Measurements from ENCODE around the gene EAPP. TPM values are rescaled to one million over a fixed set of nuclear protein-coding genes. Genes with fewer than 3 reads are reported as not detected.
"Not testable (repeated sequence)": the region's sequence is repeated elsewhere in the genome, so short reads cannot be mapped to it uniquely, and the experiment has no call there.

Gene EAPP
- total and polyA plus RNA-seq, 2 experiments from 2014 or later: 25.0 to 53.6 TPM

DNA sequence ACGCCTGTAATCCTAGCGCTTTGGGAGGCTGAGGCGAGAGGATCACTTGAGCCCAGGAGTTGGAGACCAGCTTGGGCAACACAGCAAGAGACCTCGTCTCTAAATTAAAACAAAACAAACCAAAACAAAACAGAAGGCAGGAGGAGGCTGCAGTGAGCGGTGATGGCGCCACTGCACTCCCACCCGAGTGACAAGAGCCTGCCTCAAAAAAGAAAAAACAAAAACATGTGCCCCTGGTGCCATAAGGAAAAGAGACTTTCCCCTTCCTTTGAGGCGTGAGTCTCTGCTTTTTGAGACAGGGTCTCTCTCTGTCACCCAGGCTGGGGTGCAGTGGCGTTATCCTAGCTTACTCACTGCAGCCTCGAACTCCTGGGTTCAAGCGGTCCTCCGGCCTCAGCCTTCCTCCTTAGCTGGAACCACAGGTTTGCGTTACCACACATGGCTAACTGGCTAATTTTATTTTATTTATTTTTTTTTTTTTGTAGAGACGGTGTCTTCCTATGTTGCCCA is 9.0 kb upstream of the EAPP start:
- no peak for ATAC-seq
- no peaks in the 10 kb centered on the region for H3K27me3 ChIP-seq (ENCODE audit: insufficient read depth)
- no peak overlapping the region for H3K4me3 Mint-ChIP-seq

DNA sequence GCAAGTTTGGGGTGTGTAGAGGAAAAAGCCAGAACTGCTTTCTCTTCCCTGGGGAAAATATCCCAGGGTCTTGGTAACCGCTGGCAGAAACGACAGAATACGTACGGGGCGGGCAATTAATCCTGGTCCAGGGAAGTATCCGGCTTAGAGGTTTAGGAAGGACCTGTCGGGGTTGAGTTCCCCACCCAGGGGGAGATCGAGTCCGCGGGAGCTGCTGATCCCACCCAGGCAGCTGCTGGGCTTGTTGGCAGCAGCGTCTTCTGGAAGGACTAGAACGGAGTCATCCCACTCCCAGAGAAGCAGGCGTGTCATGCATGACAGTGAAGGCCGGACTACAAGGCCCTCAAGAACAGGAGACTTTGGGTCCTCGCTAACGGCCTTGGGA is 7.6 kb upstream of the EAPP start:
- H3K36me3 Mint-ChIP-seq (ENCODE audit: low read depth); H4K20me1 ChIP-seq (replicated peaks; ENCODE audit: insufficient read depth); H3K4me2 ChIP-seq; H3K79me2 ChIP-seq (replicated peaks; ENCODE audit: insufficient read depth); H3K4me3 ChIP-seq; H3K9me2 ChIP-seq (ENCODE audit: insufficient read depth); H3K4me1 ChIP-seq (ENCODE audit: insufficient read depth); H3K9me3 Mint-ChIP-seq; H3K27me3 Mint-ChIP-seq (ENCODE audit: insufficient read depth, low read depth, poor library complexity); H3K27ac Mint-ChIP-seq; H3F3A ChIP-seq (replicated peaks; ENCODE audit: low read depth); H3K36me3 ChIP-seq (ENCODE audit: insufficient read depth); H2AFZ ChIP-seq; DNase-seq (ENCODE audit: low spot score); H3K27me3 ChIP-seq (ENCODE audit: insufficient read depth); H3K27ac ChIP-seq (ENCODE audit: low read depth); H3K4me3 Mint-ChIP-seq; H3K4me1 Mint-ChIP-seq: not testable (repeated sequence)
- peak; percentile 70 for ATAC-seq

More for the DNA sequence above, 9.0 kb upstream of the EAPP start:
- H4K20me1 ChIP-seq (replicated peaks; ENCODE audit: insufficient read depth): no peaks in the 10 kb centered on the region
- Mint-ChIP-seq H3K4me1 (no peaks in the 10 kb centered on the region), H3K27ac (no peak overlapping the region), H3K36me3 (ENCODE audit: low read depth) (no peaks in the 10 kb centered on the region), H3K9me3 (no peaks in the 10 kb centered on the region; the same call in 2 of the 3 replicates), H3K27me3 (ENCODE audit: insufficient read depth, low read depth, poor library complexity) (peaks cover 5% of the 10 kb centered on the region)
- no peak overlapping the region for H3K4me2 ChIP-seq
- no peaks in the 10 kb centered on the region for H3K9me2 ChIP-seq (ENCODE audit: insufficient read depth)
- no peak for DNase-seq (ENCODE audit: low spot score)
- no peak overlapping the region for H2AFZ ChIP-seq
- no peaks in the 10 kb centered on the region for H3K79me2 ChIP-seq (replicated peaks; ENCODE audit: insufficient read depth)
- no peak overlapping the region for H3K27ac ChIP-seq (ENCODE audit: low read depth)
- H3F3A ChIP-seq (replicated peaks; ENCODE audit: low read depth): 0 out of 2 replicates have a peak, but pooled peaks cover 3% of the 10 kb centered on the region
- no peaks in the 10 kb centered on the region for H3K4me1 ChIP-seq (ENCODE audit: insufficient read depth)
- H3K36me3 ChIP-seq (ENCODE audit: insufficient read depth): no peaks in the 10 kb centered on the region
- H3K4me3 ChIP-seq: no peak overlapping the region
- TF ChIP-seq ZNF331 (CRISPR knock-in tag; IDR thresholded peaks at IDR 0.05; ENCODE audit: low read depth): no peak
- TF ChIP-seq JUNB (IDR thresholded peaks at IDR 0.05; ENCODE audit: unreplicated experiment): no peak
- TF ChIP-seq, protein P1, sequence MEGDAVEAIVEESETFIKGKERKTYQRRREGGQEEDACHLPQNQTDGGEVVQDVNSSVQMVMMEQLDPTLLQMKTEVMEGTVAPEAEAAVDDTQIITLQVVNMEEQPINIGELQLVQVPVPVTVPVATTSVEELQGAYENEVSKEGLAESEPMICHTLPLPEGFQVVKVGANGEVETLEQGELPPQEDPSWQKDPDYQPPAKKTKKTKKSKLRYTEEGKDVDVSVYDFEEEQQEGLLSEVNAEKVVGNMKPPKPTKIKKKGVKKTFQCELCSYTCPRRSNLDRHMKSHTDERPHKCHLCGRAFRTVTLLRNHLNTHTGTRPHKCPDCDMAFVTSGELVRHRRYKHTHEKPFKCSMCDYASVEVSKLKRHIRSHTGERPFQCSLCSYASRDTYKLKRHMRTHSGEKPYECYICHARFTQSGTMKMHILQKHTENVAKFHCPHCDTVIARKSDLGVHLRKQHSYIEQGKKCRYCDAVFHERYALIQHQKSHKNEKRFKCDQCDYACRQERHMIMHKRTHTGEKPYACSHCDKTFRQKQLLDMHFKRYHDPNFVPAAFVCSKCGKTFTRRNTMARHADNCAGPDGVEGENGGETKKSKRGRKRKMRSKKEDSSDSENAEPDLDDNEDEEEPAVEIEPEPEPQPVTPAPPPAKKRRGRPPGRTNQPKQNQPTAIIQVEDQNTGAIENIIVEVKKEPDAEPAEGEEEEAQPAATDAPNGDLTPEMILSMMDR (conservative IDR thresholded peaks at IDR 0.05; ENCODE audit: low read depth in 2 of 2): no peak
- TF ChIP-seq POLR2AphosphoS5 (IDR thresholded peaks at IDR 0.05; ENCODE audit: low read depth): no peak
- no peak for TF ChIP-seq STAT1 (IDR thresholded peaks at IDR 0.05; ENCODE audit: unreplicated experiment)
- no peak for TF ChIP-seq EZH2phosphoT487 (IDR thresholded peaks at IDR 0.05; ENCODE audit: unreplicated experiment)
- TF ChIP-seq CREB1 (CRISPR knock-in tag; IDR thresholded peaks at IDR 0.05; ENCODE audit: low read depth): no peak
- no peak for TF ChIP-seq NANOG (IDR thresholded peaks at IDR 0.05; ENCODE audit: borderline replicate concordance)
- TF ChIP-seq ZNF114 (CRISPR knock-in tag; IDR thresholded peaks at IDR 0.05): no peak
- TF ChIP-seq EZH2 (IDR thresholded peaks at IDR 0.05; ENCODE audit: low read depth, unreplicated experiment): no peak

DNA sequence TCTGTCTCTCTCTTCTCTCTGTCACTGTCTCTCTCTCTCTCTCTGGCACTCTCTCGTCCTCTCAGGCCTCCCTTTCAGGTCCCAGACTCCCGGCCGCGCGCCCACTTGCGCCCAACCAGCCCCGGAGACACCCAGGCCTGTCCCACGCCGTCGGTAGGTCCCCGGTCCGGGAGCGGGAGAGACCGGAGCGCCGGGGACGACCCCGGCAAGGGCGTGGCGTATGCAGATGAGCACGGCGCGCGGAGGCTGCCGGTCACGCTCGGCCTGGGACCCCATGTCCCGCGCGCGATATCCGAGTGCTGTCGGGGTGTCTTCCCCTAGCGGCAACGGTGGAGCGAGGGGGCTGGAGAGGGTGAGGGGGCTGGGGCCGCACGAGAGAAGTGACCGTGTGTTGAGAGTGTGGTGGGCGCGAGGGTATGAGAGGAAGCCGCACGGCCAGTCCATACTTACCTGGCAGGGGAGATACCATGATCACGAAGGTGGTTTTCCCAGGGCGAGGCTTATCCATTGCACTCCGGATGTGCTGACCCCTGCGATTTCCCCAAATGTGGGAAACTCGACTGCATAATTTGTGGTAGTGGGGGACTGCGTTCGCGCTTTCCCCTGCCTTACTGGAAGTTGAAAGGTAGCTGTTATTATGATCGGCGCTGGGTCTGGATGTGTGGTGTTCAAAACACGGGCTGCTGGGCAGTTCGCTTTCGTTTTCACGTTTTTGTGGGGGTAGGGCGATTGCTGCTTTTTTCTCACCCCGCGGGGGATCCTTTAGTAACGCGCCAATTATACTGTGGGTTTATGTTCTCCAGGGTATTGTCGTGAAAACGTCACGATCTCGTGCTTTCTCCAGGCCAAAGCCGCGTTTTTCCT is 7.0 kb upstream of the EAPP start:
- not testable (repeated sequence) for H3K36me3 ChIP-seq (ENCODE audit: insufficient read depth); H3K27me3 Mint-ChIP-seq (ENCODE audit: insufficient read depth, low read depth, poor library complexity); H3K27ac Mint-ChIP-seq; H3K4me3 ChIP-seq; H3K9me3 Mint-ChIP-seq; H3K4me2 ChIP-seq; H3K4me1 ChIP-seq (ENCODE audit: insufficient read depth); H2AFZ ChIP-seq; H3K4me3 Mint-ChIP-seq; H3K79me2 ChIP-seq (replicated peaks; ENCODE audit: insufficient read depth); H3K27me3 ChIP-seq (ENCODE audit: insufficient read depth); DNase-seq (ENCODE audit: low spot score); H3K9me2 ChIP-seq (ENCODE audit: insufficient read depth); H3K36me3 Mint-ChIP-seq (ENCODE audit: low read depth); H3K4me1 Mint-ChIP-seq; H3K27ac ChIP-seq (ENCODE audit: low read depth); H3F3A ChIP-seq (replicated peaks; ENCODE audit: low read depth); H4K20me1 ChIP-seq (replicated peaks; ENCODE audit: insufficient read depth)
- ATAC-seq: peak; percentile 80

DNA sequence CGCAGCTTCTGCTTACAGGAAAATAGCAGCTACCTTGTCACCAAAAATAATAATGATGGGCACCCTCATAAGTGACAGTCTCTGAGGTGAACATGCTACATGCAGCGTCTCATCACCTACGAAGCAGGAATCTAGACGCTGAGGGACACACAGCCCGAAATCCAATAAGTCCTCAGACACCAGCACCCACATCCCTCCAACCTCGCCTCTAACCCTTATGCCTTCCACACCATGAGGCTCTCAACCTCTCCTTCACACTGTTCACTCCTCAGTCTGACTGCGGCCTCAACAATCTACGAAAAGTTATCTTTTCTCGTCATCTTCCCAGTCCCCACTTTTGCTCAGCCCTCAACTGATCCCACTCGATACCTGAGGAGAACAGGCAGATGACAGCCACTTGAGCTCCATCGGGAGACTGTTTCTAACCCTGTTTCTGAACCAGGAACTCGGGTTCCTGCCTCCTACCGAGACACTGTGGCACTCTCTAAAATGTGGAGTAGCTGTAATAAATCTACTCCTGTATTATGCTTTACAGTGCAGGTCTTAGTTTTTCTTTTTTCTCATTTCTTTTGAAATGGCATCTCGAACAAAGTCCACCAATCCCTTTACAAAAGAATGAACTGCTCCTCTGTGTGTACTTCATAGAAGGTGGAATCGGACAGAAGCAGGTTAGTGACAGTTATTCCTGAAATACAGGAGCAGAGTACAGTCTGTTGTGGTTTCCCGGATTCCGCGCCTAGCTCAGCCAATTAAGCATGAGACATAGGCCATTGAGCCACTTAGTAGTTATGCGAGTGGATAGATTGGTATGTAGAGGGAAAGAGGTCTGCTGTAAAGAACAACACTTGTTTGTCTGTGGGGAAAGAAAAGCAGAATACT is 919 bp upstream of the EAPP start:
- H3K36me3 ChIP-seq (ENCODE audit: insufficient read depth); H3K9me3 Mint-ChIP-seq; H3K4me1 ChIP-seq (ENCODE audit: insufficient read depth); ATAC-seq; H3K4me1 Mint-ChIP-seq; H3F3A ChIP-seq (replicated peaks; ENCODE audit: low read depth); H3K27me3 ChIP-seq (ENCODE audit: insufficient read depth); H3K36me3 Mint-ChIP-seq (ENCODE audit: low read depth); H4K20me1 ChIP-seq (replicated peaks; ENCODE audit: insufficient read depth); H3K9me2 ChIP-seq (ENCODE audit: insufficient read depth); H3K27me3 Mint-ChIP-seq (ENCODE audit: insufficient read depth, low read depth, poor library complexity); DNase-seq (ENCODE audit: low spot score): not testable (repeated sequence)
- Histone ChIP-seq H3K79me2 (replicated peaks; ENCODE audit: insufficient read depth) (peaks cover 25% of the 10 kb centered on the region), H3K4me3 (peak overlapping the region; percentile 86), H2AFZ (peak overlapping the region; percentile 49; the same call in 1 of the 2 replicates), H3K27ac (ENCODE audit: low read depth) (peak overlapping the region; percentile 90), H3K4me2 (peak overlapping the region; percentile 68)
- peak overlapping the region; percentile 100 for H3K4me3 Mint-ChIP-seq
- peak overlapping the region; percentile 71 for H3K27ac Mint-ChIP-seq
